OCI-LY7 (cell line): ENCODE measurements around the gene SELENOW.
"Not testable (repeated sequence)": the region's sequence is repeated elsewhere in the genome, so short reads cannot be mapped to it uniquely, and the experiment has no call there.

Experiments
- CTCF ChIP-seq: fragments of 200-600 bp; sonication (generic); conservative IDR thresholded peaks from 2 replicates; pipeline ENCODE4 v1.5.1; 2014; ENCODE audit warnings: mild to moderate bottlenecking, antibody characterized with exemption, low read length, moderate library complexity, mixed read lengths
- EZH2phosphoT487 ChIP-seq: fragments of 200-600 bp; sonication (generic); IDR thresholded peaks from 2 replicates; pipeline ENCODE4 v1.6.1; 2018; ENCODE audit warnings: low read depth, borderline replicate concordance, mild to moderate bottlenecking, mixed run types, antibody characterized with exemption, low read length, moderate library complexity, mixed read lengths

DNA sequence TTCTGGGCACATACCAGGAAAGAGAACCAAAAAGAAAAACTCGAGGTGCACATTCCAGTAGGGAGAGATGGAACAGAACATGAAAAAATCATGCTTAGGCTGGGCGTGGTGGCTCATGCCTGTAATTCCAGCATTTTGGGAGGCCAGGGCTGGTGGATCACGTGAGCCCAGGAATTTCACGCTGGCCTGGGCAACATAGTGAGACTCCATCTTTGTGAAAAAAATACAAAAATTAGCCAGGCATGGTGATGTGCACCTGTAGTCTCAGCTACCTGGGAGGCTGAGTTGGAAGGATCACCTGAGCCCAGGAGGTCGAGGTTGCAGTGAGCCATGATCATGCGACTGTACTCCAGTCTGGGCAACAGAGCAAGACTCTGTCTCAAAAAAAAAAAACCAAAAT is 7.2 kb upstream of the SELENOW start:
- TF ChIP-seq EZH2phosphoT487, CTCF: not testable (repeated sequence)
